ENCODE measurements around the gene PALS1.

The PALS1 gene

DNA sequence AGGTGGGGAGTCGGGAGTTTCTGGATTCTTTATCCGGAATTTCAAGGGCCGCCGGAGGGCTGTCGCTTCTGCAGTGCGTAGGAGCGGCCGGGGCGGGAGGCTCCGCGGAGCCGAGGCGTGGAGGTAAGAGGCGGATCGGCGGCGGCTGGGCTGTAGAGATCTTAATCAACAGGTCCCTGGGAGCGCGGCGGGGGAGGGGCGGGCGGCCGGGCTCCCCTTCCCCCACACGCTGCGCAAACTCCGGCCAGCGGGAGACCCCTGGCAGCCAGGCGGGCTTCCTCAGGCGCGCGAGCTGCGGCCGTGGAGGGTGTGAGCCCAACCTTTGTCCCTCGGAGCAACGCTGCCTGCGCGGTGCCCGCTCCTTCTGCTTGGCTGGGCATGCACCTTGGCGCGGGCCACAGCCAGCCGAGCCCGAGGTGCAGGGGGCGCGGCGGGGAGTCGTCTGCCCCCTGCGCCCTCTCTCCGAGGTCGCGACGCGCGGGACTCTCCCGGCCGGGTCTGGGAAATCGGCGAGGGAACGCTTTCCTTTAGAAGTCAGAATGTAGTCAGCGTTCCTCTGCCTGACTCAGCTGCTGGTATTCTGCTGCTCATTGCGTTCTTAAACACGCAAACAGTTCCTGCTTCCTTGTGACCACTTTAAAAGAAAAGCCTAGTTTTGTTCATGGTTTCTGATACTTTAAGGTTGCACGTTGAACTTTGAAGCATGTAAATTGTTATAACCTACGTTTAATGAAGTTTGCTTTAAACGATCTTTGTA, at the start of gene PALS1:
PALS1 (plus strand) TSS at position 25 of the 757 bp plus-strand sequence. CDS start 37,736 bp downstream, outside the sequence.
- peak; percentile 83 for DNase-seq (ENCODE audit: insufficient read length, low spot score)
- no peak for FAIRE-seq

DNA sequence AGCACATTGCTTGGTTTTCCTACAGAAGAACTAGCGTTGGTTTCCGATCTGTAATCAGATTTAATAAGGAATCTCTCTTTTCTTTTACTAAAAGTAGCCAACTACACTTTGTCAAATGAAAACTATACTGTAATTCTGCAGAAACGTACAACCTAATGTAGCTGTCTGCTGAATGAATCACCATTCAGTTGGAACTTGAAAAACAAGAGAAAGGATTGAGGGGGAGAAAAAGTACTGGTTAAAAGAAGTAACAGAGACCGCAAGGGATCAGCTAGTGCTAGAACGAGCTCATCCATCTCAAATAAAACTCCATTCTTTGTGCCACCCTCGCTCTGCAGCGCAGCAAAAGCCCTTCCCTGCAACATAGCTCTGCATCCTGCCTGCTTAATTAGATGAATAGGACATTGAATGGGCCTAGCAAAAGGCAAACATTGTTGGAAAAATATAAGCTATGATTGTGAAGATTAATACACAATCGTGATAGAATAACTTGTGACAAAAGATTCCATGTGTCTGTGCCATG, 49.4 kb upstream of the PALS1 start:
- FAIRE-seq (peak; percentile 92), DNase-seq (ENCODE audit: insufficient read length, low spot score) (no peak)

DNA sequence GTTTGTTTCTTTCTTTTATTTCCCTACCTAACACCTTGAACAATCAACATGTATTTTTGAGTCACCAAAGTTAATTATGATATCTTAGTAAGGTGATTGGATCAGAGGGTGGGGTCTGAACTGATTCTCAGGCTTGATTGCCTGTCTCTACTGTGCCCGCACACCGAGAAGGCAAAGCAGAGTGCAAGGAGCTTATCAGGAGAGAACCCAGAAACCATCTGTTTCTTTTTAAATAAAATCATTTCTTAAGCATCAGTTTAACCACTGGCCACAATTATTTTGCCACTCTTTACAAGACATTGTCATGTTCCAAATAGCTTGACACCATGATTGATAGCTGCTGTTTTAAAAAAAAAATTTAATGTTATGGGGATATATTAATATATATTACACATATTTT, 48.9 kb upstream of the PALS1 start:
- DNase-seq (ENCODE audit: insufficient read length, low spot score) (no peak), FAIRE-seq (no peak)

DNA sequence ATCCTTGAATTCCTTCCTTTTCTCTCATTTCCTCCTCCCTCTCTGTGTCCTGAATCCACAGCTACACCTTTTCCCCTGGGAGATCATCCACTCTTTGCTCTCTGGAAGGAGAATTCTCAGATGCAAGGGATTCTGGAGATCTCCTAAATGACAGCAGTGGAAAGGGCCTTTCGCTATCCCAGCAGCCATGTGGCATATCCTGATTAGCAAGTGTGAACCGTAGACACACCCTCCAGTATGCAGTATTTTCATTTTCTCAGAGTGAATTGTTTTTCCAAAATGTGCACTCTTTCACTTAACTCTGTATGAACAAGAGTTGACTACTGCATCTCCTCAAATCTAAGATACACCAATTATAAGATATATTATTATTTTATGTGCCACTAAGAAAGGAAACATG, 46.0 kb upstream of the PALS1 start:
- DNase-seq (ENCODE audit: insufficient read length, low spot score) (no peak), FAIRE-seq (peak; percentile 95)

DNA sequence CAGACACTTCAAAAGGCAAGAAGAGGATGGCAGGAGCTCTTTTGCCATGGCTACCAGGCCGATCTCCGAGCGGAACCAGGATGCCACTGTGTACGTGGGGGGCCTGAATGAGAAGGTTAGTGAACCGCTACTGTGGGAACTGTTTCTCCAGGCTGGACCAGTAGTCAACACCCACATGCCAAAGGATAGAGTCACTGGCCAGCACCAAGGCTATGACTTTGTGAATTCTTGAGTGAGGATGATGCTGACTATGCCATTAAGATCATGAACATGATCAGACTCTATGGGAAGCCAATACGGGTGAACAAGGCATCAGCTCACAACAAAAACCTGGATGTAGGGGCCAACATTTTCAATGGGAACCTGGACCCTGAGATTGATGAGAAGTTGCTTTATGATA, 42.2 kb upstream of the PALS1 start:
- DNase-seq (ENCODE audit: insufficient read length, low spot score) (no peak), FAIRE-seq (peak; percentile 94)

DNA sequence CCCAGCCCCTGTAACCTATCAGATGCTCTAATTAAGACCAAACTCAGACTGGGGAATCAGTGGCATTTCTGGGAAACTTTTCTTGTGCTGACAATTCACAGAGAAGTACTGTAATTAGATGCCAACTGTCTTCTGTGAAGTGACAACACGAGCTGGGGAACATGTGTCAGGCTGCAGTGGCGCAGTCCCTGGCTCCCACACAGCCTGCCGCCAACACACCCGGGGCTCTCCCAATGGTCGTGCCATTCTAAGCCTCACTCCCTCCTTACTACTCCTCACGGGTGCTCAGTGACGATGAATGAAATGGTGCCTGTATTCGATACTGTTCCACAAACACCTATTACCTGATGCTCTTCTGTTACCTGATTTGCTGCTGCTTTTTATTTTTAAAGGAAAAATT, 33.4 kb upstream of the PALS1 start:
- FAIRE-seq (peak; percentile 94), DNase-seq (ENCODE audit: insufficient read length, low spot score) (no peak)

DNA sequence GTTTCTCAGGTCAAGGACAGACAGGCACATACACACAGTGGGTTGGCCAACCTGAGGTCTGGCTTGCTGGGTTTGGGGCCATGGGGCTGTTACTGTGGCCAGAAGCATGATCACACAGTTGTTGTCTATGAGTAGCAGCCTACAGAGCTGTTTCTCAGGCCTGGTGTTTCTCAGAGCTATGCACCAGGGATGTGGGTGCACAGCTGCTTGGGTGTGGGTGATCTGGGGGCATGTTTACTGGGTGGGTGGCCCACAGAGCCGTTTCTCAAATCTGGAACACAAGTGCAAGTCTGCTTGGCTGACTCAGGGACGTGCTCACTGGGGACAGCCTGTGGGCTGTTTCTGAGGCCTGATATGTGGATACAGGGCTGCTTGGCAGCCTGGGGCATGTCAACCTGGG, 23.1 kb upstream of the PALS1 start:
- no peak for FAIRE-seq
- DNase-seq (ENCODE audit: insufficient read length, low spot score): no peak

DNA sequence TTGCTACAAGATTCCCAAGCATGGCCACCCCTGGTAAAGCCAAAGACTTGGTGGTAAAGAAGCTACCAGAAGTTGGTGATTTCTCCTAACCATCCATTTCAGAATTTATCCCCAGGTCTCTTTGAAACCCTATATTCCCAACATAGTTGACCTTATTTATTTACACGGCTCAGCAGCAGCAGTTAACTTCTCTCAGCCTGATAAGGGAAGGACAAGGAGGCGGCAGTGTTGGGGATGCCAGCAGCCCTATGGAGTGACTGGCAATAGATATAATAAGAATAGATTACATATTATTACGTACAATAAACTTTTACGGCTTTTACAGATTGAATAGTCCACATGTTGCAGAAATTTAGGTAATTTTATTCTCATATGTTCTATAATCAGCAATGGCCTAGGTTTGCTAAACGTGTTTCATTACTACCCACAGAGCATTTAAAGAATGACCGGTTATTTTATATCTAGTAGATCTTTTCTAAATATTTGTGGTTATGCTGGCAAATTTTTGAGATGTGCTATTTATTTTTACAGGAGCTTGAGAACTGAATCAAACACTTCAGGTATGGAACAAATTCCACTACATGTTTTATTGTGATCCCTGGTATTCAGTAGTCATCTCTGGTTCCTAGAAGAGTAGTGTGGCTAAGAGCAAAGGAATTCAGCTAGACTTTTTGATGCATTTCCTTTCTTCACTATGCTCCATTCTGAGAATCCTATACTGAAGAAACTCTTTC, 19.8 kb upstream of the PALS1 start:
- DNase-seq (ENCODE audit: insufficient read length, low spot score) (peak; percentile 97), FAIRE-seq (peak; percentile 74)

DNA sequence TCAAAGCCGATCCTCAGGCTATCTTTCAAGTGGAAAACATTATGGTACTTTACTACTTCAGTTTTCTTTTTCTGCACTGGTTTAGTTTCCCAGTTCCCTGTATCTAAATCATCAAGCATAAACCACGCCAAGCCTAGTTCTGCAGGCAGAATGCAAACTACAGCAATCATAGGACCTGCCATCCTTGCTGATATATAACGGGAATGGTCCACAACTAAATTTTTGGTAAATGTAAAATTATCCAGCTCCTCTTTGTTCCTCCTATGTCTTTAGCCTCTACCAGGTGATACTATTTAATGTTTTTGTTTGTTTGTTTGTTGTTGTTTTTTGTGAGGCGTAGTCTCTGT, 19.3 kb upstream of the PALS1 start:
- FAIRE-seq: peak; percentile 98
- no peak for DNase-seq (ENCODE audit: insufficient read length, low spot score)

DNA sequence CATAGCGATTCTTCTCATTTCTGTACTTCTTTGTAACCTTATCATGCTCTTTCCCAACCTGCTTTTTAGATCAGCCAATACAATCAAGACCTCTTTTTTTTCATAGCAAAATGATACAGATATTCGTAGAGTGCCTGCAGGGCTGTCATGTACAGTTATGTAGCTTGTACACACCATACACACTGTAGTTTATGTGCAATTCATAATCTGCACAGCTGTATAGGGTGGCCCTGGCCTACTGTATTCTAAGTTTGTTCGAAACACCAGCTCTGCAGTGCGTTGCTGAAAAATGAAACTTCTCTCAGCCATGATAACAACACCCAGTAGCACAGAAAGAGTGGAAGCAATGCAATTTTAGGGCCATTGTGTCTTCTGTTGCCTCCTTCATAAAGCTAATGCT, 15.7 kb upstream of the PALS1 start:
- peak; percentile 99 for FAIRE-seq
- no peak for DNase-seq (ENCODE audit: insufficient read length, low spot score)

DNA sequence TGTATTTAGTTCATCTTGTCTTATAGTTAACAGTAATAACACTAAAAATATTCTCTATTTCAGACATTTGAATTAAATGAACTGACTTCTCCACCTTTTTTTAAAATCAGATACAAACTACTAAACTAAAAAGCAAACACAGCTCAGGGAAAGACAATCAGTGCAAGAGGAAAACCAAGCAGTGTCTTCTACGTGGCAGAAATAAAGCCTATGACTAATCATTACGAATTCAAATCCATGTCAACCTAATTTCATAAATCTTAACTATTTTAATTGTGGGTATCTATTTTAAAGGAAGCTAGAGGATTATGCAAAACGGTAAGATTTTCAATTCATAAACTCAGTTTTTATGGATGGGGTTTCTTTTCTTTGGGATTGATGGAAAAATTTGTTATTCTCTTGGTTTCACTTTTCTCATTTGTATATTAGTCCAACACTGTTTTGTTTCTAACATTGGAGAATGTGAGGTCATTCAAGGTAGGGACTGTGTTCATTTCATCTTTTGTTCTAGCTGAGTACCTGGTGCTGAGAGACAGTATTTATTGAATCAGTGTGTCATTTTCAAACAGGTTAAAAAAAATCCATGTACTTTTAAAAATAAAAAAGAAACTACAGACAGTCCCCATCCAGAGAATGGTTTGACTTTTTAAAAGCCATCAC, 12.8 kb upstream of the PALS1 start:
- FAIRE-seq: peak; percentile 87
- DNase-seq (ENCODE audit: insufficient read length, low spot score): peak; percentile 67

DNA sequence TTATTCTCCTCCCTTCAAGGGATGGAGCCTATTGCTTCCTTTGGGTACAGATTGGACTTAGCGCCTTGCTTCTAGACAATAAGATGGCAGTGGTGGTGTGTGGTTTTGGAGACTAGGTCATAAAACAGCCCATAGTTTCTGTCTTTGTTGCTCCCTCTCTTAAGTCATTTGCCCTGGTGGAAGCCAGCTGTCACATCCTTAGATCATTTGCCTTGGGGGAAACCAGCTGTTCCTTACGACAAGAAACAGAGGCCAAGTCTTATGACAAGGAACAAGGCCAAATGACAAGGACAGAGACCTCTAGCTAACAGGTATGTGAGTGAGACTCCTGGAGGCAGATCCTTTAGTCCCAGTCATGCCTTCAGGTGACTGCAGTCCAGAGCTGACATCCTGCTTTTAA, 9.2 kb upstream of the PALS1 start:
- DNase-seq (ENCODE audit: insufficient read length, low spot score) (no peak), FAIRE-seq (peak; percentile 97)

DNA sequence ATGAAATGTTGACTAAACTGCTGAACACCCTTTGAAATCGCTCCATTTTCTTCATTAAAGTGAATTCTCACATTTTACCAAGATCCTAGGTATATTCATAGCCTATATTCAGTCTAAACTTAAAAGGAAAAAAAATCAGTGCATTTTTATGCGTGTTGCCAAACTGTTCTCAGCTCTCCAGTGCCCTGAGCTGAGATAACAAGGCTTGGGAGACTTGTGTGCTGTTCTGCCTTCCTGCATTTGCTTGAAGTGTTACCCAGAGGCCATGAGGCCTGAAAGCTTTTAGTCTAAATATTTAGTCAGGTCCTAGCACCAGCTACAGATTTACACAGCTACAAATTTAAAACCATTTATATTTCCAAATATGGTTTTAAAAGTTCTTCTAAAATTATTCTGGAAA, 8.6 kb upstream of the PALS1 start:
- FAIRE-seq (no peak), DNase-seq (ENCODE audit: insufficient read length, low spot score) (no peak)

DNA sequence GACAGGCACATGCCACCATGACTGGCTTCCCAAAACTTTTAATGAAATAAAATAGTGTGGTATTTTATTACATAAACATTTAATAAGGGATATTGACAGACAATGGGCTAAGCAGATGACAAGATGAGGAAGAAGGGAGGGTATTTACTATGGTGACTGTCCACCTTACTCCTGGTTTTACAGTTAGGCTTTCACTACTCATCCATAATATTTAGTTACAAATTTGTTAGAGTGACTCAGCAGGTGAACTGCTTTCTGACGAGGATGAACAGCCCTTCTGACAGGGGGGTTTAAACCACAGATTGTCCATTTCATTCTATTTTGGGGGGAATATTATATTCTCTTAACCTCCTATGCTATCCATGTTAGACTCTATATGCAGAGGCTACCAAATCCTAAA, 3.6 kb upstream of the PALS1 start:
- FAIRE-seq (peak; percentile 80), DNase-seq (ENCODE audit: insufficient read length, low spot score) (no peak)

DNA sequence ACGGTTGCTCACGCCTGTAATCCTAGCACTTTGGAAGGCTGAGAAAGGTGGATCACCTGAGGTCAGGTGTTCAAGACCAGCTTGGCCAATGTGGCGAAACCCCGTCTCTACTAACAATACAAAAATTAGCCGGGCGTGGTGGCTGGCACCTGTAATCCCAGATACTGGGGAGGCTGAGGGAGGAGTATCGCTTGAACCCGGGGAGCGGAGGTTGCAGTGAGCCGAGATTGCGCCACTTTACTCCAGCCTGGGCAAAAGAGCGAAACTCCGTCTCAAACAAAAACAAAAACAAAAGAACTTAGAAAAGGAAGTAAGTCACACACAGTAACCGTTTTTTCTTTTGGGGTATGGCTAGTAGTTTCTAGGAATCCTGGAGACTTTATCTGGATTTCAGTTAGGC, 1.7 kb upstream of the PALS1 start:
- DNase-seq (ENCODE audit: insufficient read length, low spot score) (no peak), FAIRE-seq (no peak)

DNA sequence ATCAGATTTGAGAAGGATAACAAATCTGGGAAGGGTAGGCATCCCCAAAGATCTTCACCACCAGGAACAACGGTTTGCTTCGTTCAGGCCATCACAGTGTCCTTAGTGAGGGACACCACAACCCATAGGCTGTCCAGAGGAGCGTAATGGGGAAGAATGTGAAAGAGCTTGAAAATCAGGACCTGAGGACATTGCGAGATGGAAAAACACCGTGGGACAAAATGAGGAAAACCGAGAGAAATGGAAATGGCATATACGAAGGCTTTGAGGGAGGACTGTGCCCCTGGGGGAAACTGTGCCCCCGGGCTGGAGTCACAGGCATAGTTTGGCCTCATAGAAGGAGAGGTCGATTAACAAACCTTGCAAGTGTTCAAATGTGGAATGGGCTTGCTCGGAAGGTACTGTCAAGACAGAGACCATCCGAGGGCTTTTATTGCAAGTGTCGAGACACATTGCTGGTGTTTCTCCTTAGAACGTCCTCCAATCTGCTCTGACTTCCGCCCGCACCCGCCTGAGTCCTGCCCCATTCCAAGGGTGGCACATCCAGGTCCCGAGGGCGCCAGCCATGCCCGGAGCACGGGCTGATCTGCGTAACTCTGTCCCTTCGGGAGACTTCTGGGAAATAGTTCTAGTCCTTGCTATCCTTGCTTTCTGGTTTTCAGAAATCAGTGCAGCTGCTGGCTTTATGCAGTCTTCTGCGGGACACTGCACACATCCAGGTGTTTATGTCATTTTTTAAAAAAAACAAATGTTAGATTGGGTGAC, 885 bp upstream of the PALS1 start:
- DNase-seq (ENCODE audit: insufficient read length, low spot score): peak; percentile 88
- FAIRE-seq: no peak

DNA sequence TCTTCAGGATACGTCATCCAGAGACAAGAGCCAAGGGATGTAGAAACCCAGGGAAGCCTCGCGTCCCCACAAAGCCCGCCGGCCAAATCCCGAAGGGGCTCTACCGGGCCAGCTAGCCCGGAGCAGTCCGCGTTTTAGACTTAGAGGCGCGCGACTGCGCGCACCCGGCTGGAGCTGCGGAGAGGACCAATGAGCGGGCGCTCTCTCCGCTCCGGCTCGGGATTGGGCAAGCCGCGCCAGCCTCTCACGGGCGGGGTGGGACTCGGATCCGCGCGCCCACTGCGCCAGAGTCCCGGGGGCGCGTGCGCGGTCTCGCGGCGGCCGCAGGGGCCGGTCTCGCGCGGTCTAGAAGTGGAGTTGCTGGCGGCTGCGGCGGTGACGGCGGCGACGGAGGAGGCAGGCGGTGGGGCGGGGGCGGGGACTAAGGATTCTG, 241 bp upstream of the PALS1 start:
- FAIRE-seq: peak; percentile 100
- peak; percentile 100 for DNase-seq (ENCODE audit: insufficient read length, low spot score)

DNA sequence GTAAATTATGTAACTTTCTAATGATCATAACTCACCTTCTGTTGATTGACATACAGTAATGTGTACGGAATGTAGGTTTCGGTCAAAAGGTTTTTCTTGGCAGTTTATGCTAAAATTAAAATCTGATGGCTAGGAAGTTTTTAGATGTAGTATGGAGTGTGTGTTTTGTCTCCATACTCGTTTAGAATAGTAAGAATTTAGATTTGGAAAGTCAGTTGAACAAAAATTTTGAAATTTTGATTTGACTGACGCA, 859 bp downstream of the PALS1 start:
- FAIRE-seq: no peak
- DNase-seq (ENCODE audit: insufficient read length, low spot score): no peak

DNA sequence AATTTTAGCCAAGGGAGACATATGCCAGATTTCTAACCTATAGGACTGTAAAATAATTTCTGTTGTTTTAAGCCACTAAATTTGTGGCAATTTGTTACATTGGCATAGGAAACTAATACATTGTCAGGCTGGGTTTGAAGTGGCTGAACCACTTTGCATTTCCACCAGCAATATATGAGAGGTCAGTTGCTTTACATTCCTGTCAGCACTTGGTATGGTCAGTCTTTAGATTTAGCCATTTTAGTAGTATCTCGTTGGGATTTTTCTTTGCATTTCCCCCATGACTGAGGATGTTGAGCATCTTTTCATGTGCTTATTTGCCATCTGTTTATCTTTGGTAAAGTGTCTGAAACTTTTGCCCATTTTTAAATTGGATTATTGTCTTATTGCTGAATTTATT, 3.9 kb downstream of the PALS1 start:
- FAIRE-seq (peak; percentile 81), DNase-seq (ENCODE audit: insufficient read length, low spot score) (no peak)

DNA sequence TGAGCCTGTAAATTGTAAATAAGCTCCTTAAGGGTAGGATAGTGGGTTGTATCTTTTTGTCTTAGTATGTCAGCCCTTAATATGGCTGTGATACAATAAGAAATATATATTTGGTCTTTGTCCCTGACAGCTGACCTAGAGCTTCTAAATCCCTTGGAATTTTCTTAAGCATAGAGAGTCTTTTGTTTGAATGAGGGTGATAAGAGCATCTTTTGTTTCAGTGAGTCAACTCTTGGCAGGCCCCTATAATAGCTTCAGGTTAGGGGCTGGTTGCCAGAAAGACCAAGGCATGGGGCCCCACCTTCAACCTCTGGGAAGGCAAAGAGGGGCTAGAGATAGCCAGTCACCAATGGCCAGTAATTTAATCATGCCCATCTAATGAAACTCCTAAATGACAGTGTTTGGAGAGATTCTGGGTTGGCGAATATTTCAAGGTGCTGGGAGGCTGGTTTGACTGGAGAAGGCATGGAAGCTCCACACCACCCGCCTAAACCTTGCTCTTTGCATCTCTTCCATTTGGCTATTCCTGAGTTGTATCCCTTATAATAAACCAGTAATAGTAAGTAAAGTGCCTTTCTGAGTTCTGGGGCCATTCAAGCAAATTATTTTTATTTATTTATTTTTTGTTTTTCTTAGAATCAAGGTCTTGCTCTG, 10.5 kb downstream of the PALS1 start:
- FAIRE-seq (peak; percentile 44), DNase-seq (ENCODE audit: insufficient read length, low spot score) (no peak)
